ENCODE measurements around the gene SORL1-AS1.

SORL1-AS1 gene

DNA sequence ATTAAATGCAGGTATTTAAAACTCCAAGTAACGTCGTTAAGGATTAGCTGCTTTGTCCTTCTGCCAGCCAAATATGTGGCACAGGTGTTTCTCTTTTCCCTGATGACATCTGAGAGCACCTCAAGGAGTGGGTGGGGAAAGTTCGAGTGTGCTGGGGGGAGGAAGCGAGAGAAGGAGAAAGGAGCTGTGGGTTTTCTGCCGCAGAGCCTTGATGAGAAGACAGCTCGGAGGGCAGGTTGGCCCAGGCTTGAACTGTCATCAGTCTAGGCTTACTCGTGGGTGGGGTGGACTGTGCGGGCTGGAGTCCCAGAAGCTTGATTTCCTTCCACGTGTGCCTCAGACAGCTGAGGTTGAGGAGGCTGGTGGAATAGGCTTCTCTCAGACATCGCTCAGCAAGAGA, 15.2 kb upstream of the SORL1-AS1 start:
- ChIA-PET POLR2A (ENCODE audit: unreplicated experiment) (no interaction called here), CTCF (interaction anchor here (0.5 kb wide), 1 partner anchor 24 kb away, joined by 3 read pairs; no protein-coding TSS in a partner anchor)
- H3K9me3 ChIP-seq (ENCODE audit: insufficient read depth, low read depth): no peaks in the 10 kb centered on the region
- no peaks in the 10 kb centered on the region for H3K27me3 ChIP-seq (ENCODE audit: insufficient read depth, low read depth)
- intact Hi-C loops (cut with micrococcal nuclease; ENCODE audit: unreplicated experiment): loop anchor here (10.0 kb wide), 2 partner anchors 67 to 923 kb away; no protein-coding TSS in a partner anchor
- H2AFZ ChIP-seq: no peak overlapping the region
- peak overlapping the region; percentile 95 for H3K27ac ChIP-seq
- H3K36me3 ChIP-seq (ENCODE audit: low read depth): no peaks in the 10 kb centered on the region
- no peaks in the 10 kb centered on the region for H3K79me2 ChIP-seq (ENCODE audit: low read depth)
- H3K4me1 ChIP-seq (replicated peaks; ENCODE audit: insufficient read depth): peaks cover 58% of the 10 kb centered on the region
- no TSS peak for BruUV-seq (replicated peaks)
- TF ChIP-seq, protein P1, sequence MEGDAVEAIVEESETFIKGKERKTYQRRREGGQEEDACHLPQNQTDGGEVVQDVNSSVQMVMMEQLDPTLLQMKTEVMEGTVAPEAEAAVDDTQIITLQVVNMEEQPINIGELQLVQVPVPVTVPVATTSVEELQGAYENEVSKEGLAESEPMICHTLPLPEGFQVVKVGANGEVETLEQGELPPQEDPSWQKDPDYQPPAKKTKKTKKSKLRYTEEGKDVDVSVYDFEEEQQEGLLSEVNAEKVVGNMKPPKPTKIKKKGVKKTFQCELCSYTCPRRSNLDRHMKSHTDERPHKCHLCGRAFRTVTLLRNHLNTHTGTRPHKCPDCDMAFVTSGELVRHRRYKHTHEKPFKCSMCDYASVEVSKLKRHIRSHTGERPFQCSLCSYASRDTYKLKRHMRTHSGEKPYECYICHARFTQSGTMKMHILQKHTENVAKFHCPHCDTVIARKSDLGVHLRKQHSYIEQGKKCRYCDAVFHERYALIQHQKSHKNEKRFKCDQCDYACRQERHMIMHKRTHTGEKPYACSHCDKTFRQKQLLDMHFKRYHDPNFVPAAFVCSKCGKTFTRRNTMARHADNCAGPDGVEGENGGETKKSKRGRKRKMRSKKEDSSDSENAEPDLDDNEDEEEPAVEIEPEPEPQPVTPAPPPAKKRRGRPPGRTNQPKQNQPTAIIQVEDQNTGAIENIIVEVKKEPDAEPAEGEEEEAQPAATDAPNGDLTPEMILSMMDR (conservative IDR thresholded peaks at IDR 0.05): no peak
- no peak for TF ChIP-seq EZH2 (IDR thresholded peaks at IDR 0.05; ENCODE audit: low read depth)
- H3K4me2 ChIP-seq: peak overlapping the region; percentile 68
- DNase-seq: no peak
- peaks cover 48% of the 10 kb centered on the region for H3F3A ChIP-seq (ENCODE audit: insufficient read depth, low read depth)
- H3K9me2 ChIP-seq (ENCODE audit: insufficient read depth): no peaks in the 10 kb centered on the region
- no peaks in the 10 kb centered on the region for H4K20me1 ChIP-seq (ENCODE audit: insufficient read depth)
- no peak overlapping the region for H3K4me3 ChIP-seq

DNA sequence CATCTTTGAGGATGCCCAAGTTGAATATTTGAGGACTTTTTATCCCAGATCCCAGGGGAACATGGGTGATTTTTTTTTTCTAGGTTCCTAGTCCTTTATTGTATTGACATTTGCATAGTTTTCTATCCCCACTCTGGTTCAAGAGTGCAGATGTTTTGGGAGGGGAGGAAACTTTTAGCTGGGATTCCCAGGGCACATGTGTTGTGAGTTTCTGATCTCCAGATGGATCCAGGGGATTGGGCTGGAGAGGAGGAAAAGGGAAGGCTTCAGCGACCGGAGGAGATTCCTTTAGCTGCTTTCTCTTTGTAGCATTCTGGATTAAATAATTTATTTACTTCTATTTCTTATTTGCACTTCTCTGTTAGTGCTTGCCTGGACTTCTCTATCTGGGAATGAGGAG, 14.7 kb upstream of the SORL1-AS1 start:
- POLR2A ChIA-PET (ENCODE audit: unreplicated experiment): interaction anchor here (1.2 kb wide), 1 partner anchor 175 kb away, joined by 29 read pairs; the partner anchor contains the start of gene SC5D
- H3K4me2 ChIP-seq: peak overlapping the region; percentile 68

DNA sequence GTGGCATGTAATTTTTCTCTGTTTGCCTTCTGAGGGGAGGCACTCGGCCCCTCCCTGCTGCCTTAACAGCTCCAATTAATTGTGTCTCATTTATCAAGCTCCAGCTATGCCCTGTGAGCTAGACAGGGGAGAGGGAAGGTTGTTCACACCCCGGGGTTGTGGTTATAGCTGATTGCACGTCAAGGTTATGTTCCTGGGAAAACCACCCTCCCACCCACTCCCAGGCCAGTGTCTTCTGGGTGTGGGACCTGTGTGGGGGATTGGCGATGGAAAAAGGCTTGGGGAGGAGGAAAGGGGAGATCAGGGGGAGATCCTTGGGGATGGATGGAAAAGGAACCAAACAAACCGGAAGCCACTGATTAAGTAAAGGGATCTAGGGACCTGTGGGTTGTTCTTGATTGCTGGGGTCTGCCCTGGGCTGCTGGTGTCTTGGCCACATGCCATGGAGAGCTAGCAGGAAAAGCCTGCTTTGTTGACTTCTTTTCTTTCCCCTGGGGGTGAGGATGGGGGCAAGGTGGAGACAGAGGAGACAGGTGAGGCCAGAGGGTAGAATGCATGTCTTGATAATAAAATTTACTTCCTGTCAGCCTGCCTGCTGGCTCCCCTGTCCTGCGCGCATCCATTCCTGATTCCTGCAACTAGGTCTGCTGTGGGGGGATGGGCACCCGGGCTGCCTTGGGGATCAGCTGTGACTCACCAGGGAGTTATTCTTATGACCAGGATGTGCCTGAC, 13.5 kb upstream of the SORL1-AS1 start:
- peaks cover 75% of the 10 kb centered on the region for H3K4me1 ChIP-seq (replicated peaks; ENCODE audit: insufficient read depth)
- H3F3A ChIP-seq (ENCODE audit: insufficient read depth, low read depth): peaks cover 55% of the 10 kb centered on the region

More for the DNA sequence above, 14.7 kb upstream of the SORL1-AS1 start:
- peaks cover 53% of the 10 kb centered on the region for H3F3A ChIP-seq (ENCODE audit: insufficient read depth, low read depth)
- no peak overlapping the region for H3K4me3 ChIP-seq
- intact Hi-C loops (cut with micrococcal nuclease; ENCODE audit: unreplicated experiment): loop anchor here (10.0 kb wide), 2 partner anchors 67 to 923 kb away; no protein-coding TSS in a partner anchor
- no peak for DNase-seq
- no peaks in the 10 kb centered on the region for H3K36me3 ChIP-seq (ENCODE audit: low read depth)
- H4K20me1 ChIP-seq (ENCODE audit: insufficient read depth): no peaks in the 10 kb centered on the region
- CTCF ChIA-PET: no interaction called here
- no peaks in the 10 kb centered on the region for H3K9me2 ChIP-seq (ENCODE audit: insufficient read depth)
- no peaks in the 10 kb centered on the region for H3K27me3 ChIP-seq (ENCODE audit: insufficient read depth, low read depth)
- no peaks in the 10 kb centered on the region for H3K9me3 ChIP-seq (ENCODE audit: insufficient read depth, low read depth)
- H3K79me2 ChIP-seq (ENCODE audit: low read depth): no peaks in the 10 kb centered on the region
- no peak for TF ChIP-seq EZH2 (IDR thresholded peaks at IDR 0.05; ENCODE audit: low read depth)
- TF ChIP-seq, protein P1 (conservative IDR thresholded peaks at IDR 0.05): no peak
- peaks cover 63% of the 10 kb centered on the region for H3K4me1 ChIP-seq (replicated peaks; ENCODE audit: insufficient read depth)
- no TSS peak for BruUV-seq (replicated peaks)
- peak overlapping the region; percentile 95 for H3K27ac ChIP-seq
- H2AFZ ChIP-seq: peak overlapping the region; percentile 53; the same call in 1 of the 2 replicates

More for the DNA sequence above, 13.5 kb upstream of the SORL1-AS1 start:
- intact Hi-C loops (cut with micrococcal nuclease; ENCODE audit: unreplicated experiment): loop anchor here (1.0 to 10.0 kb wide), 3 partner anchors 10 to 921 kb away; no protein-coding TSS in a partner anchor
- Histone ChIP-seq H3K4me2 (peak overlapping the region; percentile 68), H3K27ac (peak overlapping the region; percentile 95), H3K27me3 (ENCODE audit: insufficient read depth, low read depth) (no peaks in the 10 kb centered on the region), H2AFZ (peak overlapping the region; percentile 46; the same call in 1 of the 2 replicates), H3K9me2 (ENCODE audit: insufficient read depth) (no peaks in the 10 kb centered on the region), H3K79me2 (ENCODE audit: low read depth) (no peaks in the 10 kb centered on the region), H4K20me1 (ENCODE audit: insufficient read depth) (no peaks in the 10 kb centered on the region), H3K4me3 (peak overlapping the region; percentile 12; the same call in 1 of the 2 replicates), H3K9me3 (ENCODE audit: insufficient read depth, low read depth) (no peaks in the 10 kb centered on the region), H3K36me3 (ENCODE audit: low read depth) (no peaks in the 10 kb centered on the region)
- ChIA-PET POLR2A (ENCODE audit: unreplicated experiment) (interaction anchor here (0.5 to 1.2 kb wide), 3 partner anchors 174 to 1345 kb away, joined by 5 to 29 read pairs (median 22); partner anchors contain the start of gene SC5D), CTCF (interaction anchor here (0.6 kb wide), 1 partner anchor 56 kb away, joined by 5 read pairs; no protein-coding TSS in a partner anchor)
- TF ChIP-seq, protein P1 (conservative IDR thresholded peaks at IDR 0.05): no peak
- no peak for TF ChIP-seq EZH2 (IDR thresholded peaks at IDR 0.05; ENCODE audit: low read depth)
- no TSS peak for BruUV-seq (replicated peaks)
- peak; percentile 93 to 98 for DNase-seq
